Hindlimb muscle (tissue), 1 donor: ENCODE measurements around the gene TNIK. TPM values are rescaled to one million over a fixed set of nuclear protein-coding genes. Genes with fewer than 3 reads are reported as not detected.

ENCODE experiments used
- DNase-seq: peaks from one replicate; pipeline ENCODE4 v3.0.0-alpha.2; 2013
- polyA plus RNA-seq: library from polyadenylated mRNA; unstranded; fragments of 120-200 nt; gene quantifications from one replicate; pipeline ENCODE4 v1.2.1, GENCODE V29; 2013; ENCODE audit not compliant: insufficient read length

TNIK gene
- polyA plus RNA-seq, 1 donor: 49.1 TPM

GRCh38 chr3:171065732-171066131, 394.5 kb downstream of the TNIK start:
- DNase-seq: no peak

GRCh38 chr3:171064461-171064860, 395.7 kb downstream of the TNIK start:
- DNase-seq: no peak

GRCh38 chr3:171061749-171062148, 398.5 kb downstream of the TNIK start:
- no peak for DNase-seq

GRCh38 chr3:171059978-171060377, 400.2 kb downstream of the TNIK start:
- no peak for DNase-seq

DNA sequence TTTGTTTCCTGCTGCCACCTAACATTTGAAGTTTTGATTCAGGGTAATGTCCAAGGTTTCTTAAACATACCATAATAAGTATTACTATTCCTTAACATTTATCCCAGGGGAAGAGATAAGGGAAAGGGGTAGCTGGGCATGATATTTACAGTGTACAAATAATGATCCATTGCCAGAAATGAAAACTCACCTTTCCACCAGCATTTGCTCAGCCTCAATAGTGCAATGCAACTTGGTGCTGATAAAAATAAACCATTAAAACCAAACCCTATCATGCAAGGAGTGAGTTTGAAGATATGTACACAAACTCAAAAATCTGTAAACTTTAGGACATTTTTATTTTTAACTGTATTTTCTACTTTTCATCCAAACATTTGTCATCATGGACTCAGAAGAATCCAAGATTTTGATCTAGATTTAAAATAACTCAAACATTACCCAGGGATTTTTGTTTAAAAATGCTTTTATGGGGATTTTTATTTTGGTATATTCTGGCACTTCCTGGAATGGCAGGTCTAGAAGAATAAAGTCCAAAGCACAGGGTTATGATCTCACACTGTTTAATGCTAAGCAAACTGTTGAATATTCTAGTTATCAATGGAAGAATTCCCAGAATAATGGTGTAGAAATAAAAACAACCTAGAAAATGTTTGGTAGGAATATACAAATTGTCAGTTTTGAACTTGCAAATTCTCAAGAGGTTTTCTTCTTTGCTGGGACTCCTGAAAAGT, 401.2 kb downstream of the TNIK start:
- no peak for DNase-seq

- no peak for DNase-seq
These were observed 402.1 kb downstream of the TNIK start for GRCh38 chr3:171058058-171058457.

- no peak for DNase-seq
These were observed 403.1 kb downstream of the TNIK start for GRCh38 chr3:171057072-171057471.

DNA sequence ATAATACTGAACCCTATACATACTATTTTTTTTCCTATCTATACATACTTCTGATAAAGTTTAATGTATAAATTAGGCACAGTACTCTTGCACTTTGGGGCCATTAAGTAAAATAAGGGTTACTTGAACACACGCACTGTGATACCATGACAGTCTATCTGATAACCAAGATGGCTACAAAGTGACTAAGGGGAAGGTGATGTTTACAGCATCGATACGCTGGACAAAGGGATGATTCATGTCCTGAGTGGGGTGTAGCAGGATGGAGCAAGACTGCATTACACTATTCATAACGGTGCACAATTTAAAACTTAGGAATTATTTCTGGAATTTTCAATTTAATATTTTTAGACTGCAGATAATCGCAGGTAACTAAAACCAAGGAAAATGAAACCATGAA, 403.7 kb downstream of the TNIK start:
- DNase-seq: no peak

- DNase-seq: no peak
These were observed 404.6 kb downstream of the TNIK start for GRCh38 chr3:171055336-171056178.

DNA sequence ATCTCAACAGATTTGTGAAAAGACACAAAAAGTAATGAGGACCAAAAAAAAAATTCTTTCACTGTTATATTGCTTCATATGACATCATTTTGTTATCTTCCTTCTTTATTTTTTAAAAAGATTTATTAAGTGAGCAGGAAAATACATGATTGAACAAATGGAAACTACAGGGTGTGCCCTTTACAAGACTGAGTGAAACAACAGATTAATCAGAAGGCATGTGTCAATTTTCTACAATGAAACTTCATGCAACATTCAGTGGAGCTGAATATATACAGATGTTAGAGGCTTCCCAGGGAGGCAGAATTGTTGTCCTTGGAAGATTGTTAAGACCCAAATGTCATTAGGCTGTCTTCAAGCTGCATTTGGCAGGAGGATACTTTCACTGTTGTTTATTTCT, 405.3 kb downstream of the TNIK start:
- no peak for DNase-seq

GRCh38 chr3:171054231-171054630, 406.0 kb downstream of the TNIK start:
- no peak for DNase-seq

DNA sequence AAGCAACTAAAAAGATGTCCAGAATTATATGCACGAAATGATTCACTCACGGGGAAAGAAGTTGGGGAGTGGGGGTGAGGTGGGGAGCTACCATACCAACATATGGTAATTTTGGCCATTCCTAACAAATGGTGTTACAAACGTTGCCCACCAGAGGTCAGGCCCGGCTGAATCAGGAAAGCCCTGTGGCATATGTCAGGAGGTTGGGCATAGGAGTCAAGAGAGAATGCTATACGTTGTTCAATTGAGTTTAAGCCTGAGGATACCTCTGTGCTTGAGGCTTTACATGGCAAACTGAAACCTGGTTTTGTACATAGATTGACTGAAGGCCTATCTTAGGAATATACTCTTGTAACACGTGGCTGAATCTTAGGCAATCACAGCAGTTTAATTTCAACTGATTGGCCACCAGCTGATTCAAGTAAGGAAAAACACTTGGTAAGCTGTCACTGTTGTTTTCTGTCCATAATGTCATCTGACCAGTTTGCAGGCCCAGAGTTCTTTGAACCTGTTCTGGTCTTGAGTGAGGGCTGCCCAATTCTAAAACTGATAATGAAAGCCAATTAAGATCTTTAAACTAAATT, 410.3 kb downstream of the TNIK start:
- DNase-seq: peak; percentile 25

DNA sequence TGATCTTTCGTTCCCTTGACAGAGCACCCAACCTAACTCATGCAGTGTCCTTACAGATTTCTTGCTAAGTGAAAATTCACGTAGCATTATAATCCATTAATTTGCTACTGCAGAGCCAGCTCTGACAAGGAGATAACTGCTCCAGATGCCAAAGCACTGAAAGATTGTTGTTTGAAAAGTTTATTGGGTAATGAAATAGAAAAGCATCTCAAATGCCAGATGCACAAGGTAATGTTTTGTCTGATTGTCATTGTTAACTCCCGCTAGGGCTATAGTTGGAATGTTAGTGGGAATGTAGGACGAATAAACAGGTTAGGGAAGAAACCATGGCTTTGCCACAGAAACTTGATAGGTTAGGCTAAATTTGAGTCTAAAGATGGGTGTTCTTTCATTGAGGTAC, 413.4 kb downstream of the TNIK start:
- no peak for DNase-seq

DNA sequence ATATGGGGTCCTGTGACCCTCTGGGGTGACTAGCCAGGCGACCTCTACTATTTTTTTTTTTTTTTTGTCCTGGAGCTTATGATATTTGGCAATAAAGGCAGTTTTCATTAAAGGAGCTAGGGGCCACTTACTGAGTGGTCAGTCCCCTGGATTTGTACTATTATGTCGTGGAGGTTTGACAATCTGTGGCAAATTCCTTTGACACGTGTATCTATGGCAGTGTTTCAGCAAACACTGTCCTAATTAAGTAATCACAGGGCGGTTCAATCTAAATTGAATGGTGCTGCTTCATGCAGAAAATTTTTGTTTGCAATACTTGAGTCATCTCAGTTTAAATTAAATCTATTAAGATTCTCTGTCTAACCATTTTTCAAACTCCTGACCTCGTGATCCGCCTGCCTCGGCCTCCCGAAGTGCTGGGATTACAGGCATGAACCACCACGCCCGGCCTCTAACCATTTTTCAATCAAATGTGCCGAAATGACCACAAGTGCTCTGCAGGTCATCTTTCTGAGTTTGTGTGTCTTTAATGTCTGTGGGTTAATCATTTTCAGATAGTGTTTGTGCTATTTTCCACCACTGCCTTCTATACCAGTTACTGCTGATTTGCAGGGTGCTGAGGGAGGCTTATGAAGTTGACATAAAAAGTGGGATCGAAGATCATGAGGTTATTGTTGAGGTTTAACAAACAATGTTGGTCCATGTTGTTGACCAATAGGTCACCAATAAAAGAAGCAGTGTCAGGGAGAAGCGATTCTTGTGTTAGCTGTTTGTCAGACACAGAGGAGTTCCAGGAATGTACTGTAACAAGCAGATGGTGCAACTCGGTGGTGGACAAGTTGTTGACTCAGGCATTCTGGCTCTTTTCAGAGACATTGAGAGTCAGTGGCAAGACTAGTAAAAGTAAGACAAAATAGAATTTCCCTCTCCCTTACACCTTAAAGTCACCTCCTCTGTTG, 415.1 kb downstream of the TNIK start:
- no peak for DNase-seq

DNA sequence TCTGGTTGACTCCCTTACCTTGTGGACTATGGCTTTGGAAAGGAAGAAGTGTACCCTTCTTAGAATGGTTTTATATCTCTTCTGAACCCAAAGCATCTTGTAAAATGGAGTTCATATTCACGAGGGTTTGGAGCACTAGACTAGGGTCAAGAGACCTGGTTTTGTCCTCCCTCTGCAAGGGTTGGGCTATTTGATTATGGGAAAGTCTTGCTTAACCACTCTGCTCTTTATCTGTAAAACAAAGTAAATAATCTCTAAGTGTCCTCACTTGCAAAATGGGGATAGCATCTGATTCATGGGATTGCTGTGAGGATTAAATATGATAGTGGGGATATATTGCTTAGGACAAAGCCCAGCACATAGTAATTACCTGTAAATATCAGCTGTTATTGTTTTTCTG, 415.8 kb downstream of the TNIK start:
- DNase-seq: no peak

DNA sequence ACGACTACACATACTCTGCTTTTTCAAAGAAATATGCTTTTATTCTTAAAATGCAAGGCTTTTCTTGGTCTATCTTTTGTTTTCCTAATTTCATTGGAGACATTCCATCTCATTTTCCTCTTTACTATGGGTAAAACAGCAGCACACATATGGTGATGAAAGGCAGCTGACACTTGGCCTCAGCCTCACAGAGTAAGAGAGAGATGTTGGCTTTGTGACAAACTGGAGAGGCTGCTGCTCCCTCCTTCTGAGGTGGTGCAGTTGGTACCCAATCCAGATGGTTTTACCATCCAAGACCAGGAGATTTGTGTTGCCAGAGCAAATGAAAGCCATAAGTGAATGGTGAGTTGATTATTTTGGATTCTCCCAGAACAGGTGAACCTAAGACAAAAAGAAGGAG, 420.5 kb downstream of the TNIK start:
- DNase-seq: no peak

DNA sequence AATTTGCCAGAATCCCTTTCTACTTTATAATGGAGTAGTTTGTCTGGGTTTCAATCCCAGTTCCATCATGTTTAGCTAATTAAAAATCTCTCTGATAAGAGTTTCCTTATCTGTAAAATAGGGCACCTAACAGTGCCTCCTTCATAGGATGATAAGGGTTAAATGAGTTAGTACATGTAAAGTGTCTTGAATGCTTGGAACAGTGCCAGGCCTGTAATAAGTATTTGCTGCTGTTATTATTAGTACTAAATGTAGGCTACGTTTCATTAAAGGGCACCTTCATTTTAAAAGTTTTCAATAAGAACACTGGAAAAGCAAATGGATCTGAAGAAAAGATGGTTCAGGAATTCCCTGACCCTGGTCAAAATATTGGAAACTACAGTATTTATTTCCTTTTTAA, 421.9 kb downstream of the TNIK start:
- DNase-seq: no peak

- DNase-seq: no peak
These were observed 431.4 kb downstream of the TNIK start for GRCh38 chr3:171028779-171029232.

DNA sequence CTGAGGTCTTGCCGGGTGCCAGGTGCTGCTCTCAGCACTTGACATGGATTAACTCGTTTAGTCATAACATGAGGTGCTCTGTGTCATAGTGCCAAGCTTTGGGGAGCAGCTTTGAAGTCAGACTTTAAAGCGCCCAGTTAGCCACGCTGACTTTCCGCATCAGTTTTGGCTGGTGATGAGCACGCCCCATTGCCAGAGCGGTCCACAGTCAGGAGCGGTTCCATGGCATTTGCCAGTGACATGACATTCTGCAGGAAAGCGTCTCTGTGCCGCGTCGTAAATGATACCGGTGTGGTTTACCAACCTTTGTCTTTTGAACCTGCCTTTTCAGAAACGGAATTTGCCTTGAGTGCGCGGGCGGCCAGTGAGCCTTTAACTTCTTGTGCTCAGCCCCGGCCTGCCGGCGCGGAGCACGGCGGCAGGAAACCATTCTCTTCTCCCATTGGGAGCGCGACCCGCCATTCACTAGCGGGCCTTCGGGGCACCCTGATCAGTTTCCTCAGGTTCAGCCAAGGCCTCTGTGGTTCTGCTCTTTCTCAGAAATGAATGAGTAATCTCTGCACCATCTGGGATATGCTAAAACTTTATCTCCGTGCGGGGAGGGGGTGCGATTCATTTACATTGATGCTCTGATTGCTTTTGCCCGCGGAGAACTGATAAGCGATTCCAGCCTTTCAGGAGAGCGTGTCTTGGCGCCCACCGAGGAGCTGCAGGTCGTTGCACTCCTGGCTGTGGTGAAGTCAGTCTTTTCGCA, 432.0 kb downstream of the TNIK start:
- DNase-seq: no peak

GRCh38 chr3:171026597-171027293, 433.5 kb downstream of the TNIK start, which contains the start of gene SLC2A2:
SLC2A2 (minus strand) TSS chr3:171026720; CDS start chr3:171026670, 50 bp downstream.
- no peak for DNase-seq

DNA sequence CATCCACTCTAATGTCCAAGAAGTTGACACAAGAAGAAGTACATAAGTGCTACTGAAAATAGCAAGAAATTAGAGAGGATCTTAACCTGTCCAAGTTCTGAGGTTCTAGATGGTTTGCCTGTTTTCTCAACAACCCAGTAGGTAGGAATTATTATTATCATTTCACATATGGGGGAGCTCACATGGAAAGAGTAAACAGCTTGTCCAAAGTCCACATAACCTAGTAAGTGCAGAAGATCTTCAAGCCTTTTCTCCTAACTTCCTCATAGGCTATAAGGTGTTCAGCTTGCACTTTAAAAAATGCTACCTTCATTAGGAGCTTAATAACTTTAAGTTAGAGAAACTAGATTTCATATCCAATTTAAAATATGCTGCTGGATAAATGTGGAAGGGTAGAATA, 436.6 kb downstream of the TNIK start:
- no peak for DNase-seq
